HS-27A (cell line): ENCODE data around the gene PRPF40B.

Experiments
- DNase-seq: peaks from one replicate; pipeline ENCODE4 v3.0.0-alpha.2; 2012; ENCODE audit warnings: low read depth, missing footprints

The PRPF40B gene

GRCh38 chr12:49635656-49636055 is 12.3 kb downstream of the PRPF40B start:
- no peak for DNase-seq

GRCh38 chr12:49636574-49636973 is 13.2 kb downstream of the PRPF40B start:
- no peak for DNase-seq

GRCh38 chr12:49636979-49637755 is 13.8 kb downstream of the PRPF40B start:
- no peak for DNase-seq

GRCh38 chr12:49641748-49642369 is 18.5 kb downstream of the PRPF40B start:
- no peak for DNase-seq

GRCh38 chr12:49642370-49642802 is 19.0 kb downstream of the PRPF40B start:
- DNase-seq: no peak

- no peak for DNase-seq
These were observed 19.8 kb downstream of the PRPF40B start for GRCh38 chr12:49643135-49643534.

GRCh38 chr12:49643961-49644619 is 20.7 kb downstream of the PRPF40B start:
- DNase-seq: no peak

- peak; percentile 35 for DNase-seq
These were observed 21.2 kb downstream of the PRPF40B start for GRCh38 chr12:49644620-49644994.

- DNase-seq: no peak
These were observed 22.0 kb downstream of the PRPF40B start for GRCh38 chr12:49645146-49646039.

GRCh38 chr12:49646331-49646830 is 23.0 kb downstream of the PRPF40B start:
- no peak for DNase-seq

GRCh38 chr12:49646871-49647654 is 23.7 kb downstream of the PRPF40B start:
- DNase-seq: no peak

GRCh38 chr12:49647827-49648711 is 24.7 kb downstream of the PRPF40B start:
- DNase-seq: no peak

- DNase-seq: no peak
These were observed 25.3 kb downstream of the PRPF40B start for GRCh38 chr12:49648712-49649003.

- no peak for DNase-seq
These were observed 26.1 kb downstream of the PRPF40B start for GRCh38 chr12:49649445-49649844.

- DNase-seq: no peak
These were observed 26.5 kb downstream of the PRPF40B start for GRCh38 chr12:49649892-49650291.

GRCh38 chr12:49651855-49652254 is 28.5 kb downstream of the PRPF40B start:
- DNase-seq: no peak

GRCh38 chr12:49652921-49653520 is 29.7 kb downstream of the PRPF40B start:
- DNase-seq: no peak

- DNase-seq: no peak
These were observed 31.4 kb downstream of the PRPF40B start for GRCh38 chr12:49654715-49655114.

GRCh38 chr12:49655595-49656236 is 32.4 kb downstream of the PRPF40B start:
- DNase-seq: no peak
